Ascending aorta (tissue), 2 donors: ENCODE results near the gene NGFR. TPM values are rescaled to one million over a fixed set of nuclear protein-coding genes. Genes with fewer than 3 reads are reported as not detected.
A peak's percentile ranks its signal among the peaks of the same experiment; 100 is the strongest.

Experiments used
- DNase-seq, 2 donors: peaks; one replicate each; pipeline ENCODE4 v3.0.0-alpha.2; 2019; ENCODE audit warnings: low spot score in 2 of 2
- H3K27ac ChIP-seq, 2 donors: fragments of 200-600 bp; sonication (generic); one replicate each; pipeline ENCODE4 v1.5.1; 2016 to 2017; ENCODE audit warnings: mild to moderate bottlenecking in 1 of 2
- H3K27me3 ChIP-seq: fragments of 200-600 bp; sonication (generic); one replicate; pipeline ENCODE4 v1.5.1; 2017
- H3K36me3 ChIP-seq, 2 donors: fragments of 200-600 bp; sonication (generic); one replicate each; pipeline ENCODE4 v1.5.1; 2016
- H3K4me1 ChIP-seq, 2 donors: fragments of 200-600 bp; sonication (generic); one replicate each; pipeline ENCODE4 v1.5.1; 2016 to 2017; ENCODE audit warnings: mild to moderate bottlenecking in 1 of 2
- H3K4me3 ChIP-seq, 2 donors: fragments of 200-600 bp; sonication (generic); one replicate each; pipeline ENCODE4 v1.5.1; 2016 to 2017; ENCODE audit warnings: mild to moderate bottlenecking in 1 of 2
- H3K9me3 ChIP-seq, 2 donors: fragments of 200-600 bp; sonication (generic); one replicate each; pipeline ENCODE4 v1.5.1; 2016
- intact Hi-C: fragments of 100-400 bp; cut with DNase I; formaldehyde crosslinking; loops from one replicate; pipeline ENCODE4 v1.15.1; 2023
- total RNA-seq: library from RNA; depleted of rRNA; stranded (reverse); fragments of >200 nt; gene quantifications from one replicate; pipeline ENCODE4 v1.1.0, GENCODE V29; 2016
- TF ChIP-seq, protein P1 (sequence below), 3 experiments: fragments of 200-600 bp in 2 of 3; fragments of 450-650 bp in 1 of 3; sonication (generic) in 2 of 3; IDR thresholded peaks; one replicate each; pipeline ENCODE4 v1.5.1; 2016 to 2019; ENCODE audit warnings: antibody characterized with exemption in 3 of 3, mild to moderate bottlenecking in 1 of 3, moderate library complexity in 1 of 3

Gene NGFR
- total RNA-seq, 1 donor from 2014 or later = 53.0 TPM

DNA sequence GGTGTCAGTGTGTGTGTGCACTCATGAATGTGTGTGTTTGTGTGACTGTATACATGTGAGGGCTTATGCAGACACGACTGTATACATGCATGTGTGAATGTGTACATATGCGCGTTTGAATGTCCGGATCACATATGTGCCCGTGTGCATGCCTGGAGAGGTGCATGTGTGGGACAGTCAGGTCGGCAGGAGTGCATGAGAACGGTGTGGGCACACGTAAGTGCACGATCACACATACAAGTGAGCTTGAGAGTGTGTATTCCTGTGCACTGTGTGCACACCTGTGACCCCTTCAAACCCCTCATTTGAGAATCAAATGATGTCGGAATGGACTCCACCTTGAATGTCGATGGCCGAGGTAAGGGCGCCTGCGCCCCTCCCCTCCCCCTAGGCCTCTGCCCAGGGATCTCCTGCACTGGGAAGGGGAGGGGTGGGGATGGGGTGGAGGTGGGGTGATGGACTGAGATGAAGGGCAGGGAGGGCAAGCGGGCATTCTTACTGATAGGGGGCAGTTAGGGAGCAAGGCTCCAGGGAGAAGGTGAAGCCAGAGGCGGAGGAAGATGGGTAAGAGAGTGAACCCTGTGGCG is 601 bp upstream of the NGFR start:
- Histone ChIP-seq H3K27ac (peak overlapping the region in 1 of 2 donors; percentile 37), H3K36me3 (no peaks in the 10 kb centered on the region), H3K27me3 (no peaks in the 10 kb centered on the region), H3K4me1 (peaks cover 6 to 29% of the 10 kb centered on the region in 2 donors), H3K4me3 (peak overlapping the region; percentile 66 to 67), H3K9me3 (no peaks in the 10 kb centered on the region)
- TF ChIP-seq, protein P1, sequence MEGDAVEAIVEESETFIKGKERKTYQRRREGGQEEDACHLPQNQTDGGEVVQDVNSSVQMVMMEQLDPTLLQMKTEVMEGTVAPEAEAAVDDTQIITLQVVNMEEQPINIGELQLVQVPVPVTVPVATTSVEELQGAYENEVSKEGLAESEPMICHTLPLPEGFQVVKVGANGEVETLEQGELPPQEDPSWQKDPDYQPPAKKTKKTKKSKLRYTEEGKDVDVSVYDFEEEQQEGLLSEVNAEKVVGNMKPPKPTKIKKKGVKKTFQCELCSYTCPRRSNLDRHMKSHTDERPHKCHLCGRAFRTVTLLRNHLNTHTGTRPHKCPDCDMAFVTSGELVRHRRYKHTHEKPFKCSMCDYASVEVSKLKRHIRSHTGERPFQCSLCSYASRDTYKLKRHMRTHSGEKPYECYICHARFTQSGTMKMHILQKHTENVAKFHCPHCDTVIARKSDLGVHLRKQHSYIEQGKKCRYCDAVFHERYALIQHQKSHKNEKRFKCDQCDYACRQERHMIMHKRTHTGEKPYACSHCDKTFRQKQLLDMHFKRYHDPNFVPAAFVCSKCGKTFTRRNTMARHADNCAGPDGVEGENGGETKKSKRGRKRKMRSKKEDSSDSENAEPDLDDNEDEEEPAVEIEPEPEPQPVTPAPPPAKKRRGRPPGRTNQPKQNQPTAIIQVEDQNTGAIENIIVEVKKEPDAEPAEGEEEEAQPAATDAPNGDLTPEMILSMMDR (IDR thresholded peaks at IDR 0.05) = no peak
- no peak for DNase-seq
- intact Hi-C loops = no loop called here

- H3K27me3 ChIP-seq = no peaks in the 10 kb centered on the region
- H3K27ac ChIP-seq = no peak overlapping the region
Observed at GRCh38 chr17:49495842-49496182, 719 bp downstream of the NGFR start.

GRCh38 chr17:49496183-49496866 is 1.2 kb downstream of the NGFR start:
- no peak overlapping the region for H3K27ac ChIP-seq
- no peaks in the 10 kb centered on the region for H3K9me3 ChIP-seq
- H3K27me3 ChIP-seq = no peaks in the 10 kb centered on the region
- no peaks in the 10 kb centered on the region for H3K36me3 ChIP-seq
- peaks cover 6 to 29% of the 10 kb centered on the region in 2 donors for H3K4me1 ChIP-seq
- TF ChIP-seq, protein P1 (IDR thresholded peaks at IDR 0.05) = peak; percentile 79 to 93 (median 85)
- intact Hi-C loops = loop anchor here (1.0 to 5.0 kb wide), 4 partner anchors 52 to 201 kb away; no protein-coding TSS in a partner anchor
- peak in 1 of 2 donors; percentile 88 for DNase-seq
- H3K4me3 ChIP-seq = peak overlapping the region; percentile 66 to 67

More at GRCh38 chr17:49495842-49496182, 719 bp downstream of the NGFR start:
- Histone ChIP-seq H3K9me3 (no peaks in the 10 kb centered on the region), H3K36me3 (no peaks in the 10 kb centered on the region), H3K4me1 (peaks cover 6 to 29% of the 10 kb centered on the region in 2 donors), H3K4me3 (peak overlapping the region; percentile 66 to 67)
- intact Hi-C loops = loop anchor here (1.0 to 5.0 kb wide), 5 partner anchors 19 to 201 kb away; no protein-coding TSS in a partner anchor
- no peak for DNase-seq
- TF ChIP-seq, protein P1 (IDR thresholded peaks at IDR 0.05) = no peak

GRCh38 chr17:49496867-49497147 is 1.7 kb downstream of the NGFR start:
- Histone ChIP-seq H3K4me3 (peak overlapping the region; percentile 66 to 67), H3K27me3 (no peaks in the 10 kb centered on the region), H3K36me3 (no peaks in the 10 kb centered on the region), H3K27ac (no peak overlapping the region), H3K4me1 (peaks cover 6 to 29% of the 10 kb centered on the region in 2 donors), H3K9me3 (no peaks in the 10 kb centered on the region)
- TF ChIP-seq, protein P1 (IDR thresholded peaks at IDR 0.05) = no peak
- DNase-seq = no peak
- intact Hi-C loops = loop anchor here (1.0 to 5.0 kb wide), 4 partner anchors 52 to 200 kb away; no protein-coding TSS in a partner anchor

- H3K9me3 ChIP-seq = no peaks in the 10 kb centered on the region
- H3K4me1 ChIP-seq = peaks cover 6 to 29% of the 10 kb centered on the region in 2 donors
- TF ChIP-seq, protein P1 (IDR thresholded peaks at IDR 0.05) = no peak
- peak overlapping the region in 1 of 2 donors; percentile 57 for H3K27ac ChIP-seq
- peak; percentile 55 to 86 for DNase-seq
- no peaks in the 10 kb centered on the region for H3K36me3 ChIP-seq
- peak overlapping the region; percentile 66 to 67 for H3K4me3 ChIP-seq
- intact Hi-C loops = loop anchor here (2.0 to 5.0 kb wide), 3 partner anchors 51 to 200 kb away; no protein-coding TSS in a partner anchor
- no peaks in the 10 kb centered on the region for H3K27me3 ChIP-seq
Observed at GRCh38 chr17:49497148-49498028, 2.3 kb downstream of the NGFR start.
